ENCODE results near the gene RIT2. TPM values are rescaled to one million over a fixed set of nuclear protein-coding genes. Genes with fewer than 3 reads are reported as not detected.

Gene RIT2
- total RNA-seq, 1 experiment from 2014 or later, result not detected

- intact Hi-C loops (cut with micrococcal nuclease), result no loop called here
- no peak for TF ChIP-seq CTCF (IDR thresholded peaks at IDR 0.05; ENCODE audit: unreplicated experiment)
- Mint-ChIP-seq H3K9me3 (ENCODE audit: unreplicated experiment) (no peaks in the 10 kb centered on the region), H3K27ac (ENCODE audit: low read depth, unreplicated experiment) (no peak overlapping the region), H3K4me3 (ENCODE audit: unreplicated experiment) (no peak overlapping the region), H3K27me3 (ENCODE audit: insufficient read depth, unreplicated experiment) (no peaks in the 10 kb centered on the region), H3K4me1 (ENCODE audit: insufficient read depth, unreplicated experiment) (no peaks in the 10 kb centered on the region), H3K36me3 (ENCODE audit: insufficient read depth, unreplicated experiment) (no peaks in the 10 kb centered on the region)
- ChIA-PET POLR2A (no interaction called here), CTCF (no interaction called here)
- DNase-seq (ENCODE audit: unreplicated experiment), result no peak
- BruUV-seq (replicated peaks), result no TSS peak
Observed at GRCh38 chr18:43113220-43113895, 2.1 kb downstream of the RIT2 start.

GRCh38 chr18:43108882-43109281 is 6.6 kb downstream of the RIT2 start:
- H3K4me1 Mint-ChIP-seq (ENCODE audit: insufficient read depth, unreplicated experiment), result no peaks in the 10 kb centered on the region
- POLR2A ChIA-PET, result interaction anchor here (0.6 kb wide), 1 partner anchor 441 kb away, joined by 3 read pairs; no protein-coding TSS in a partner anchor
- CTCF ChIA-PET, result interaction anchor here (0.9 kb wide), 1 partner anchor 814 kb away, joined by 4 read pairs; no protein-coding TSS in a partner anchor
- intact Hi-C loops (cut with micrococcal nuclease), result no loop called here
- H3K4me3 Mint-ChIP-seq (ENCODE audit: unreplicated experiment), result no peak overlapping the region
- no TSS peak for BruUV-seq (replicated peaks)
- DNase-seq (ENCODE audit: unreplicated experiment), result no peak
- H3K27me3 Mint-ChIP-seq (ENCODE audit: insufficient read depth, unreplicated experiment), result no peaks in the 10 kb centered on the region
- no peaks in the 10 kb centered on the region for H3K36me3 Mint-ChIP-seq (ENCODE audit: insufficient read depth, unreplicated experiment)
- no peak overlapping the region for H3K27ac Mint-ChIP-seq (ENCODE audit: low read depth, unreplicated experiment)
- H3K9me3 Mint-ChIP-seq (ENCODE audit: unreplicated experiment), result no peaks in the 10 kb centered on the region
- no peak for TF ChIP-seq CTCF (IDR thresholded peaks at IDR 0.05; ENCODE audit: unreplicated experiment)

- ChIA-PET POLR2A (no interaction called here), CTCF (interaction anchor here (0.9 kb wide), 1 partner anchor 814 kb away, joined by 4 read pairs; no protein-coding TSS in a partner anchor)
- Mint-ChIP-seq H3K4me1 (ENCODE audit: insufficient read depth, unreplicated experiment) (no peaks in the 10 kb centered on the region), H3K27me3 (ENCODE audit: insufficient read depth, unreplicated experiment) (no peaks in the 10 kb centered on the region), H3K36me3 (ENCODE audit: insufficient read depth, unreplicated experiment) (no peaks in the 10 kb centered on the region), H3K9me3 (ENCODE audit: unreplicated experiment) (no peaks in the 10 kb centered on the region), H3K4me3 (ENCODE audit: unreplicated experiment) (no peak overlapping the region), H3K27ac (ENCODE audit: low read depth, unreplicated experiment) (no peak overlapping the region)
- no peak for DNase-seq (ENCODE audit: unreplicated experiment)
- BruUV-seq (replicated peaks), result no TSS peak
- TF ChIP-seq CTCF (IDR thresholded peaks at IDR 0.05; ENCODE audit: unreplicated experiment), result no peak
- intact Hi-C loops (cut with micrococcal nuclease), result no loop called here
Observed at GRCh38 chr18:43108469-43108868, 7.0 kb downstream of the RIT2 start.

GRCh38 chr18:43093646-43094045 is 21.8 kb downstream of the RIT2 start:
- no peak for TF ChIP-seq CTCF (IDR thresholded peaks at IDR 0.05; ENCODE audit: unreplicated experiment)
- H3K27ac Mint-ChIP-seq (ENCODE audit: low read depth, unreplicated experiment), result no peak overlapping the region
- intact Hi-C loops (cut with micrococcal nuclease), result no loop called here
- no peaks in the 10 kb centered on the region for H3K9me3 Mint-ChIP-seq (ENCODE audit: unreplicated experiment)
- POLR2A ChIA-PET, result no interaction called here
- no peak overlapping the region for H3K4me3 Mint-ChIP-seq (ENCODE audit: unreplicated experiment)
- H3K27me3 Mint-ChIP-seq (ENCODE audit: insufficient read depth, unreplicated experiment), result no peaks in the 10 kb centered on the region
- CTCF ChIA-PET, result interaction anchor here (0.6 to 0.7 kb wide), 2 partner anchors 74 to 288 kb away, joined by 3 to 4 read pairs; no protein-coding TSS in a partner anchor
- H3K36me3 Mint-ChIP-seq (ENCODE audit: insufficient read depth, unreplicated experiment), result no peaks in the 10 kb centered on the region
- H3K4me1 Mint-ChIP-seq (ENCODE audit: insufficient read depth, unreplicated experiment), result peaks cover 12% of the 10 kb centered on the region
- BruUV-seq (replicated peaks), result no TSS peak
- peak; percentile 1 for DNase-seq (ENCODE audit: unreplicated experiment)
